NCI-H1694 treated with DMSO at 0.1 percent for 48 hours (cell line): Measurements from ENCODE around the gene HOXA5.

Experiments
- DNase-seq: peaks from one replicate; lab custom pipeline; 2025; lab: John Stamatoyannopoulos, UW

Gene HOXA5

DNA sequence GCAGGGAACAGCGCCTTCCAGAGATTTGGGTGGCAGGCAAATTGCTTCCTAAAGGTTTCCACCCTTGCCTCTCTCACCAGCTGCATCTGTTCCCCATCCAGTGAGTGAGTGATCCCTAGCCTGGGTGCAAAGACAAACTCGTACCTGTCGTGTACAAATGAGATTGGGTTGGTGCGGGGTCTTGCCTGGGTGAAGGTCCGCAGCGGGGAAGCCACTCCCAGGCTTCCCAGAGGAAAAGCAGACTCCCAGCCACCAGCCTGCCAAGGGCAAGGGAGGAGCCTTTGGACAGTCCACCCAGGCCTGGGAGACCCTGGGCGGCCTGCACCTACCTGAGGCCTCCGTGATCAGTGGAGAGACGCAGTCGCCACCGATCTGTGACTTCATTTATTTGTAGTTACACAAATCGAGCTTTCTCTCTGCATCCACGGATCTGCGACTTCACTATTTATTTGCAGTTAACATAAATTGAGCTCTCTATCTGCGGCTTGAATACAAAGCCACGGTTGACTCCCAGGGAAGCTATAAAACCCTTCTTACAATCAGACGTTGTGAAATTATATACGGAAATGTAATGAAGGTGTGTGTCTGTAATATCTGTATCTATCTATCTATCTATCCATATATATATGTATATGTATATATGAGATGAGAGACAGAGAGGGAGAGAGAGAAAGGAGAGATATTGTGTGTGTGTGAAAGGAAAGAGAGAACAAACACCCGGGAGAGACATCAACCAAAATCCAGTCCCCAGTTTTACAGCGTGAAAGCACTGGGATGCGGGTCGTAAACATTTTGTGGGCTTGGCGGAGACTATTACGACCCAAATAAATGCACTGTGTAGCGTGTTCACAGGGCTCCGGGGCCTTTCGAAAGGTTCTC, 16.0 kb upstream of the HOXA5 start:
- DNase-seq, result no peak

DNA sequence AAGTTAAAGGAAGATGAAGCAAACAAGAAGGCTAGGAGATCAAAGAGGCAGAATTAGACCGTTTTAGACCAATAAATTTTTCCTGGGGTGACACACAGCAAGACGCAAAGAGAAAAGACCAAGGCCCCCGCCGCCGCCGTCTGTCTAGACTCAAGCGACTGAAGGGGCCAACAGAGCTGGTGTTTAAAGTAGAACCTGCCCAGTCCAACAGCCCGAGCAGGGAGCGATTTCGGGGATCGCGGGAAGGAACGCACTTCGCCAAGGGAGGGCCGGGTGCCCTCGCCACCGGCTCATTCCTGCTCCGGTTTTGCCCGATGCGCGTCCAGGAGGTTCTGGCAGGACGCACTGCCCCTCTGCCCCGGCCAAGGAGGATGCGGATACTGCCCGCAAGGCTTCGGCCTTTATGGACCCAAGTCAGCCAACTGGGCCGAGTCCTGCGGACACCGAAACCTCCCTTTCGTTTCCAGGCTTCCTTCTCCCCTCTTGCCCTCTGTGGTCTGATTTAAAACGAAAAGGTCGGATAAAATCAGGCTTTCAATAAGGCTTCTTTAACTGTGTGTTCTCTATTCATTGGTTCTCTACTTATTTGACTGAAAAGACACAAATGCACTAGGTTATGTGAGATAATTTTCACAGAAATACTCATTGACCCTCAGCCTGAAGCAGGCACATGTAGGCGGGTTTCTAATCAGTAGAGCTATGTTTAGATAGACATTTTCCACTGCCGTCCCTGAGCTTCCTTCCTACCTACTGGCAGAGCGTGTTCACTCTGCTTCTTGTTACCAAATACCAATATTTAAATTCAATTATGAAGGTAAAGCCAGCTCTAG, 15.2 kb upstream of the HOXA5 start:
- no peak for DNase-seq

DNA sequence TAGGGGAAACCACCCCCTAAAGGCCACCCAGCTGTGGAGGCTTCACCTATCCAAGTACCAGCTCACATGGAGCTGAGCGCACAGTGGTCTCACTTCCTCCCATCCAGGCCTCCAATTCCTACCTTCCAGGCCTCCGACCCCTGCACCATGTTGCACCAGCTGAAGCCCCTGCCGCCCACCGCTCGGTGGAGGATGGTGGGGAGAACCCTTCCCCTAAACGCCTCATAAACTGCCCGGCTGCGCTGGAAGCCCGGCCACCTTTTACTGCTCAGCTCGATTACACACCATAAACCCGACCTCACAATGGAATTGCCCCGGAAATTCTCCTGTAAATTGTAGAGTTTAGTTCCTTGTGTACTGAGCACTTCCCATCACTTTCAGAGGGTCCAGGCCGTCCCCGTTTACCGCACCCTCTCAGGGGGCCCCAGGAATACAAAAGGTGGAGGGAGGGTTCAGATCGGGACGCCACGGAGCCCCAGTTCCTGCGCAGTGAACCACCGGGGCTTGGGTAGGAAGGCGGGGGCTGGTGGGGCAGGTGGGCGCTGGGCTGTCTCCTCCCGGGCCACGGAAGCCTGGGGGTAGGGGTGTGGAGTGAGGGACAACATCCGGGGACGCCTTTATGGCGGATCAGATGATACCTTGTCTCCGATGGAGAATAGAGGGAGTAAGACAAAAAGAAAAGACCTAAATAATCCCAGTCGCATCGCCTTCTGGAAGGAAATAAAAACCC, 14.4 kb upstream of the HOXA5 start:
- no peak for DNase-seq

DNA sequence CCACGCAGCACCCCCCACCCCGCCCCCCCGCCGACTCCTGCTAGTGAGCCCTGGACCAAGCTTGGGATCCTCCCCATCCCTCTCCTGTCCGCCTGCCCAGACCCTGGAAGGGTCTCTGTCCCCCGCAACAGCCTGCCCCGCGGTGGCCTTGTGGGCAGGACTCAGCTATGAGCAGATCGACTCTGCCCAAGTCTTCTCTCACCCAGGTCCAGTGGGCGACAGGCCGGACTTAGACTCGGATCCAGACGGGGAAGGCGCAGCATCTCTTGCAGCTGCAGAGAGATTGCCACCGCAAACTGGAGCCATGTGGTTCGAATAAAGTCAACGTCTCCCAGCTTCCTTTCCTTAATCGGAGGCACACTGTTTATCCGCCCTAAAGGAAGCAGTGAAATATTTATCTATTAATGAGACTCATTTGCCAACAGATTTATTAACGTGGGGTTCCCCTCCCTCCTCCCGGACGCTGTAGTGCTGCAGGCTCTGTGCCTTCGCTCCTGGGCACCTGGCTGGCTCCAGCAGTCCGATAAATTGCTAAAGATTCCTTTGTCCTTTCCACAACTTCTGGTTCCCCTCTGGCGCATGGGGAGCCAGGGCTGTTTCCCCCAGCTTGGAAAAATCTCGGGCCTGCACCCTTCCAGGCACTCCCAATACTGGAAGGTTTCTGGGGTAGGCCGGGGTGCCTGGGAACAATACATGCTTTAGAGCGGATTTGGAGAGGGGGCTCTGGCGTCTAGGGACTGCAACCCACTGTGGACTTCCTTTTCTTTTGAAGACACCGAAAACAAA, 13.6 kb upstream of the HOXA5 start:
- DNase-seq, result no peak

DNA sequence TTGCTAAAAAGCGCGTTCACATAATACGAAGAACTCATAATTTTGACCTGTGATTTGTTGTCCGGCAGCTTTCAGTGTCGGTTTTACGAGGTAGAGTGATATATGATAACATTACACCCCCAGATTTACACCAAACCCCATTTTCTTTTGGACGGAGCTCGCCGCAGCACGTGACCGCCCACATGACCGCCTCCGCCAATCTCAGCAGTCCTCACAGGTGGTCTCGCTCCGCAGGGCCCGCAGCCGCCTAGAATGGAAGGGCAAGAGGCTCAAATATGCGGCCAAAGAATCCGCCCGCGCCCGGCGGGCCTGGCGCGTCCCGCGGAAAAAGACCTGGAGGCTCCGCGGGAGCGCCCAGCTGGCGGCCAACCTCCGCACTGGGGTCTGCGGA, 13.0 kb upstream of the HOXA5 start, which contains the start of gene HOXA7:
TSS of gene HOXA7 (minus strand) at position 168 of the 391 bp plus-strand sequence. CDS start at position 38, 130 bp downstream.
- DNase-seq, result no peak

DNA sequence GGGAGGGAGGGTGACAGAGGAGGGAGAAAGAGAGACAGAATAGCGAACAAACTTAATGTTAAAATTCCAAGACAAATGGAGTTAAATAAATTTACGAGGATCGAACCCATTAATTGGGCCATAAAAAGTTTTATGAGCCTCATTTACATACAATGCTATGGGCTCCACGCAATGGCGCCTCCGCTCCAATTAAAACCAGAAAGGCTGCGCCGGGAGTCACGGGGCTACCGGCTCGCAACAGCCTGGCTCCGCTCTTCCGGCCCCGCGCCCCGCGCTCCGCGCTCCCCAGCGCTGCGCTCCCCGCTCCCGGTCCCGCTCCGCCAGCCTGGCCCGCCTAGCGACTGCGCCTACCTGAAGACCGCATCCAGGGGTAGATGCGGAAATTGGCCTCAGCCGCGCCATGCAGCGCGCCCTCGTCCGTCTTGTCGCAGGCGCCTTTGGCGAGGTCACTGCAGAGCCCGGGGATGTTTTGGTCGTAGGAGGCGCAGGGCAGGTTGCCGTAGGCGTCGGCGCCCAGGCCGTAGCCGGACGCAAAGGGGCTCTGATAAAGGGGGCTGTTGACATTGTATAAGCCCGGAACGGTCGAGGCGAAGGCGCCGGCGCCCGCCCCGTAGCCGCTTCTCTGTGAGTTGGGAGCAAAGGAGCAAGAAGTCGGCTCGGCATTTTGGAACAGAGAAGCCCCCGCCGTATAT, 12.5 kb upstream of the HOXA5 start:
- DNase-seq, result no peak

DNA sequence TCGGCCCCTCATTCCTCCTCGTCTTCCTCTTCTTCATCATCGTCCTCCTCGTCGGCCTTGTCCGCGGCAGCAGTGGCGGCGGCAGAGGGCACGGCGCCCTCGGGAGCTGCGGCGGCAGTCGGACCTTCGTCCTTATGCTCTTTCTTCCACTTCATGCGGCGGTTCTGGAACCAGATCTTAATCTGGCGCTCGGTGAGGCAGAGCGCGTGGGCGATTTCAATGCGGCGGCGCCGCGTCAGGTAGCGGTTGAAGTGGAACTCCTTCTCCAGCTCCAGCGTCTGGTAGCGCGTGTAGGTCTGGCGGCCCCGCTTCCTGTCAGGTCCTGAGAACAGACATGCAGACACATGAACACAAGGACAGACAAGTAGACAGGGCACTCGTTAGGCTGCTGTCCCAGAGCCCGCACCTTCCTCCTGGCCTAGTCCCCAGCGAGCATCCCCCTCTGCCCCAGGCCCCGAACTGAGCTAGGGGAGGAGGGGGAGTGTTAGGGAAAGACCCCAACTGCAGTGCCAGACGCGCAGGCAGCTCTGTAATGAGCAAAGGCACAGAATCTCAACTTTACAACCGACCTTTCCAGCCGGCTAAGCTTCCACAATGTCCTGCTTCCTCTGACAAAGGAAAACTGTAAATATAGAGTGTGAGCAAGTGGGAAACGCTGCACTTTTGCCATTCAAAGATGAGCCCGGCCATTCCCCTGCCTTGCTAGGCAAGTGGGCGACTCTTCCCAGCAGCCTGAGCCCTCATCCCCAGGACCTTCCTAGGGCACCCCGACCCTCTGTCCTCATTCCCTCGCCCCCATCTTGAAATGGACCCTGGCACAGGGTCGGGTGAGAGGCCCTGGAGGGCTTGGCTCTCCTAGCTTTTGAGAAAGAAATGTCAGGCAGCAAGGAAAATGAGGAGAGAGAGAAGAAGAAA, 11.7 kb upstream of the HOXA5 start:
- no peak for DNase-seq

DNA sequence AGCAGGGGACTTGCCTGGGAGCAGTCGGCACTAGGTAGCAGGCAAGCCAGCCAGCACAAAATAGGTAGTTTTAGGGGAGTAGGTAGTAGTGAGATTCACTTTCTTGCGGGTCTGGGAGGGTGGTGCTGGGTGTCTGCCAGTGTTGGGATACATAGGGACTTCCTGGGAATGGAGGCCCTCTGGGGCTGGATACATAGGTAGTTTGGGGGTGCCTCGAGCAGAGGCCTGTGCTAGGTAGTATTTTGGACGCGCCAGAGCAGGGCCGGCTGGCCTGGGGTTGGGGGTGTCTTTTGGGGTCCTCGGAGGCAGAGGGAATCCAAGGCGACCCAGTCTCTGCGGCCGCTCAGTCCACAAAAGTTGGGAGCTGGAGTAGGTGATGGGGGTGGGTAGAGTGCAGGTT, 10.9 kb upstream of the HOXA5 start:
- no peak for DNase-seq

DNA sequence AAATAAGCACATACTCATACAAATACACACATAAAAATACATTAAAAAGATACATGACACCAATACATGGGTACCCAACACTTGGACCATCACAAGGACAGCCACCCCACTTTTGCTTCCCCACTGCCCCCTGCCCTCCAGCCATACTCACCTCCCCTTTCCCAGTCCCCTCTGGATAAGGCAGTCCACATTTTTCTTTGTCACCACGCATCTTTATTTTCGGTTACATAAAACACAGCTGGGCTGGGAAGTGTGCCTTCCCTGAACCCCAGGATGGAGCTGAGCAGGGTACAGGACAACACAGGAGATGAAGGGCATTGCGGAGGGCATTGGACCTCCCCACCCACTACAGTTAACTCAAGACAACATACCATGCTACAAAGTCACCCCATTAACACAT, 10.0 kb upstream of the HOXA5 start:
- DNase-seq, result no peak

DNA sequence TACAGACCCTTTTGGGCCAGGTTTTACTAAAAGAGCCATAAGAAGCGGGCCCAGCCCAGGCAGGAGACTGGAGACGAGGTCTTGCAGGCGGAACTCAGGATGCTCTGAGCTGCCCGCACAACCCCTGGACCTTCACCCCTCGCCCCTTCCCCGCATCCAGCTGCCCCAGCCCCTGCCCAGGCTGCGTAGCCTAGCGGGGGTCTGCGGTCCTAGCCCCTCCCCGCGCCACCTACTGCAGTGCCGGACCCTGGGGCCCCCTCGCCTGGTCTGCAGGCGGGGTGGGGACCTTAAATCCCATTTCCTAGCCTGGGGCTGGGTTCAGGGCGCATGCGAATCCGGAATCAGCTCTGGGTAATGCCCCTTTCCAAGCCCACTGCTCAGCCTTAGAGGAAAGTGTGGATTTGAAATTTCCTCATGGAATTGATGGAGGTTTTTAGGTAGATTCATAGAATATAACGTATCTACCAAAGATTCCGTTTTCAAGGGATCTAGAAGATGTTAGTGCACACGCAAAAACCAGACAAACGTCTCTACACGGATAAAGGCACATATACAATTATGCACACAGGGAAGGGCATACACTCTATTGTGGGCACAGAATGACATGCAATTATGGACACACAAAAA, 9.4 kb upstream of the HOXA5 start:
- no peak for DNase-seq

DNA sequence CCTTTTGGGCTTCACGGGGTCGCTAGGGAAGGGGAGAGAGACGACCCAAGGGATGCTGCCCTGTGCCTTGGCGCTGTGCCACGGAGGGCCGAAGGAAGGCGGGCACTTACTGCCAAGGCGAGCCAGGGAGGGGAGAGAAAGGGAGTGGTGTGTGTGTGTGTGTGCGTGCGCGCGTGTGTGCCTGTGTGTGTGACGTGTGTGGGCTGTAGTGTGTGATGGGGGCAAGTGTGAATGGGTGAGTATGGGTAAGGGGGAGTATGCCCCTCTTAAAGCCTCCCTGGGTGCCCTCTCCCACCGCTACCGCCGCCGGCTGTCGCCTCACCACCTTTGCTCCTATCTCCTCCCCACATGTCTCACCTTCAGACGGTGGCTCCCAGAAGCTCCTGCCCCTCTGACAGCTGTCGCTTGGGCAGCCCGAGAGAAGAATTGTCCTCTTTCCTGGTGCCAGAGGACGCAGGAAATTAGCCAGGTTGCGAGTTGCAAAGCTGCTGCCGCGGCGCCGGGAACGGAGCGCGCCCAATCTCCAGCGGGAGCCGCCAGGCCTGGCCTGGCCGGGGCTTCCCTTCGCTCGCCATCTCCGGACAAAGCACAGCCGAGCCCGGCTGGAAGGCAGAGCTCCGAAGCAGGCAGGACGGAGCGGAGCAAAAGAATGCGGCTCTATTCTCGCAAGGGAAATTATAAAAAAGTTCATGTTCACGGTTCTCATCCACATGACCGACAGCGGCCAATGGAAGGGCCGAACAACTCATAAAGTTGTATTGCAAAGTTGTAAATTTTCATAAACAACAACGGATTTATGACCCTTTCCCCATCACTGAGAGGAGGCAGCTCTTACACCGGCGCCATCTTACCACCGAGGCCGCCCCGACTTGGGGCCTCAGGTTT, 8.7 kb upstream of the HOXA5 start, which contains the start of gene HOXA3:
TSS of gene HOXA3 (minus strand) at position 653 of the 885 bp plus-strand sequence. CDS start 41,943 bp downstream, outside the sequence.
- DNase-seq, result no peak

DNA sequence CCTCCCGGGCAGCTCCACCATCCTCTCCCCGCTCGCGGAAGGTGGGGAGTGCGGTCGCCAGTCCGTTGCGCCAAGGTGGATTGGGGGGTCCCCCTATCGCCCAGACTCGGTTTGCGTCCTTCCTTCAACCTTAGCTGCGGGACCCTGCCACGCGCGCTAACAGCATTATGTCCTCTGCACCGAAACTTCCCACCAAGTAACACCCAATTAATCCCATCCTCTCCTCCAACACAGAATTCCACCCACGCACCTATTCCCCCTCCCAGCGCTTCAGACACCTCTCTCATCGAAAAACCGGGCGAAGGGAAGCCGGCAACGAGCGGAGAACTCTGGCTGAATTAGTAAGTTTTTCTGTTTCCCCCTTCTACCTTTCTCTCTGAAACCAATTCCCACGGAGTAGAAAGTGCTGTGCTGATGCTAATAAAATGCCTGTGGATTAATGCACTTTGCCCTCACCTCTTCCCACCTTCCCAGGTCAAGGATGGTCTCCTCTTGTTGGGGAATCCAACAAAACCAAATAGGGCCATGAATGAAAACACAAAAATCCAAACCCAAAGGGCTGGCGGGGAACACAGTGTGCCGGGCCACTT, 8.0 kb upstream of the HOXA5 start:
- no peak for DNase-seq

DNA sequence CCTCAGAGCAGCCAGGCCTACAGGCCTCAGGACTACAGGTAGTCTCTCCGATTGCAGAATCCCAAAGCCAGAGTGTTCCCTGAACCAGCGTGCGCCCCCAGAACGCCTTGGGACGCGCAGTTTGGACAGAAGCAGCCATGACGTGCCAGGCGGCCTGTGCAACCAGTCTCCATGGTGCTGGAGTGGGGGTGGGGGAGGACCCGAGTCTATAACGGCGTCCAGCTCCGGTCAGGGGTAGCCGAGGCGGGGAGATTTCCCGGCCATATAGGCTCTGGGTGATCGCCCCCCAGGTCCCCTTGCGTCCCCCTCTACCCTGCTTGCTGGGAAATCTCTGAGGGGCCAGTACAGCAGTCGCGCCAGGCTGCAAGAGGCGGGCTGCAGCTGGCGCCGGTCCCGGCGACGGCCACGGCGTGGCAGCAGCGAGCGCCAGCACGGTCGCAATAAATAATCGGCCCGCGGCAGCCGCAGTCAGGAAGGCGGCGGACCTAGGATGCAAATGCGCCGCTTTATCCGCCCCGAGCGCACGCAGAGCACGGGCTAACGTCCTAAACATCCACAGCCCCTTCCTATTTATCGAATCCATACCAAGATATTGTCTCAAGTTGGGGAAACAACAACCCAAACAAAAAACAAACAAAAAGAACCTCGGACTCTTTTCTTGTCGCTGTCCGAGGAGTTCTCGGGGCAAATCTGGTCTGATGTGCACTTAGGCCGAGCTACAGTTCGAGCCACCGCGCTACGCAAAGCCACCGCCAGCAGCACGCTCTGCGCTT, 7.3 kb upstream of the HOXA5 start:
- DNase-seq, result peak; percentile 80

DNA sequence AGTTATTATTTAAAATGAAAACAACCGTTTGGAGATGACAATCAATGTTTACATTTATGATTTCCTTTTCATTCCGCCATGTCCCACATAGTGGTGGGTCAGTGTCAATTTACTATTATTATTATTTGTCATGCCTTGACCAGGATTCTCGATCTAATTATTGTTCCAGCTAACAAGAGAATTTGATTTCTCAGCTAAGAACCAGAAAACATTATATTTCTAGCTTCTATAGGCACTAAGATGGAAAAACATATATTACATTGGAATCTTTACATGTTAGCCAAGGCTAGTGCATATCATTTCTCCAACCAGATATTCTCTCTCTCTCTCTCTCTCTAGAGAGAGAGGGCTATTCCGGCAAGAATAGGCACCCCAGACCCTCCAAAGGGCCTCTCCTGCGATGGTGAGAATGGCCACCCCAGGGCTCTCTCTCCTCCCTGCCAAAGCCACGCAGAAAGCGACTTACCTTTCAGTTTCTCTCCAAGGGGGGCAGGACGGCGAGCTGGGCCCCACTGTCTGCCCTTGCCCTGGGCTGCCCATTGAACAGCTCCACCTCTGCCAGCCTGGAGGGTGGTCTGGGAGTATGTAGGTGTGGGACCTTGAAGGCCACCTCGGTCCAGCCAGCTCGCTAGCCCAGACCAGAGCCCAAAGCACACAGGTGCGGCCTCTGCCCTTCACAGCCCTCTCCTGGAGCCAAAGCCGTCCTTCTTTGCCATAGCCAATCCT, 6.5 kb upstream of the HOXA5 start:
- DNase-seq, result peak; percentile 64

DNA sequence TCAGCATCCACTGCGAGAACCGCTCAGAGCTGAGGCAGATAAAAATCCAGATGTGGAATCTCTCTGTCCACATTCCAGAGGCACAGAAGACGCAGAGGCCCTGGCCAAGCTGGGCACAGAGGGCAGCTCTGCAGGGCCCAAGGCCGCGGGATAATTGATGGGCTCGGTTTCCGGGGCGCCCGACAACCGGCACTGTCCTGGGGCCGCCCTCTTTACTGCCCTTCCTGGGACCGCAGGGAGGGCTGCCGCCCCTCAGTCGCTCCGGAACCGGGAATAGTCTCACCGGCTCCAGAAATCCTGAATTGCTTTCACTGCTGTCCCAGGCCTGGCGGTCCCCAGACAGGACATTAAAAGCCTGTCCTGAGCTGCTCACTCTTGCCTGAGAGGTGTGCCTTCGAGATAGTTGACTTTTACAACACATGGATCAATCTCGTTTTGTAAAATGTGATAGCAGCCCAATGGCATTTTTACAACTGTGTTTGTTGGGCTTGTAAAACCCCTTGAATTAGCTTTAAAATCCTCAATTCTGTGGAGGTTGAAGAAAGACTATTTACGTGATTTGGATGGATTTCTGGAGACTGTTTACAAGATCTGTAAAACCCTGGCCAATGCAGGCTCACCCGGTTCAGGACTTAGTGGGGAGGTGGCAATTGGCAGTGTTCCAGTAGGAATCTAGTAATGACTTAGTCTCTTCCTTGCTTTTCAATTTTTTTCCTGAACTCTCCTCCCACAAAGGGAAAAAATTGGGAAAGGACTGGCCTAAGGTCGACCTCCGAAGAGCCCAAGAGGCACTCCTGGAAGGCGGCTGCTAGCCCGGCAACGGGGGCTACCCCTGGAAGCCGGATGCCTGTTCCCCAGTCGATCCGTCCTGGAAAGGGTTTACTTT, 5.5 kb upstream of the HOXA5 start:
- DNase-seq, result peak; percentile 14
